IPS-18a (cell line): Measurements from ENCODE around the gene CADPS2.

Source experiments
- H3K27ac ChIP-seq: one replicate; pipeline ENCODE4 v1.5.1; 2013; ENCODE audit warnings: low read length
- H3K27me3 ChIP-seq: one replicate; pipeline ENCODE4 v1.6.1; 2013; ENCODE audit warnings: mild to moderate bottlenecking, low read length; ENCODE audit not compliant: control insufficient read depth, insufficient read depth
- H3K36me3 ChIP-seq: one replicate; pipeline ENCODE4 v1.6.1; 2013; ENCODE audit warnings: low read depth, low read length; ENCODE audit not compliant: control insufficient read depth
- H3K4me1 ChIP-seq: one replicate; pipeline ENCODE4 v1.6.1; 2013; ENCODE audit warnings: low read depth, low read length; ENCODE audit not compliant: control insufficient read depth
- H3K4me3 ChIP-seq: one replicate; pipeline ENCODE4 v1.5.1; 2013; ENCODE audit warnings: low read length
- H3K9ac ChIP-seq: one replicate; pipeline ENCODE4 v1.6.1; 2013; ENCODE audit warnings: mild to moderate bottlenecking, low read length, moderate library complexity
- H3K9me3 ChIP-seq: one replicate; pipeline ENCODE4 v1.6.1; 2013; ENCODE audit warnings: low read depth, low read length; ENCODE audit not compliant: control insufficient read depth

Gene CADPS2

DNA sequence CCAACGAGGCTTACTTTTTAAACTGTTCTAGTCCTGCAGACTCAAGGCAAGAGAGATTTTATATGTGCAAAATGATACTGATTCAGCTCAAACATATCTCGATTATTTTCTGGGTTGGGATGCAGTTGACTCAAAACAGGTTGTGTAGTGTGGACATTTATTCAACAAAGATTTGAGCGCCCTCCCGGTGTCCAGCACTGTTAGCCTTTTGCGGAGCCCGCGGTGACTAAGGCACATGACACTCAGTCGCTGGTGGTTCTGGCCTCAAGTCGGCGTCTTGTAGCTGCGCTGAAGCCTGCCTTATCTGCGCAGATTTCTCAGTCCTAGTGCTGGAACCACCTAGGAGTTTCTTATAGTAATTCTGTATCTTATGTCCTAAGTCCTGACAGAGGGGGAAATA, 938 bp upstream of the CADPS2 start:
- Histone ChIP-seq H3K9ac (peak overlapping the region; percentile 43), H3K36me3 (no peaks in the 10 kb centered on the region), H3K9me3 (no peaks in the 10 kb centered on the region), H3K27me3 (peaks cover 40% of the 10 kb centered on the region), H3K4me3 (peak overlapping the region; percentile 80), H3K27ac (no peak overlapping the region), H3K4me1 (peaks cover 11% of the 10 kb centered on the region)

DNA sequence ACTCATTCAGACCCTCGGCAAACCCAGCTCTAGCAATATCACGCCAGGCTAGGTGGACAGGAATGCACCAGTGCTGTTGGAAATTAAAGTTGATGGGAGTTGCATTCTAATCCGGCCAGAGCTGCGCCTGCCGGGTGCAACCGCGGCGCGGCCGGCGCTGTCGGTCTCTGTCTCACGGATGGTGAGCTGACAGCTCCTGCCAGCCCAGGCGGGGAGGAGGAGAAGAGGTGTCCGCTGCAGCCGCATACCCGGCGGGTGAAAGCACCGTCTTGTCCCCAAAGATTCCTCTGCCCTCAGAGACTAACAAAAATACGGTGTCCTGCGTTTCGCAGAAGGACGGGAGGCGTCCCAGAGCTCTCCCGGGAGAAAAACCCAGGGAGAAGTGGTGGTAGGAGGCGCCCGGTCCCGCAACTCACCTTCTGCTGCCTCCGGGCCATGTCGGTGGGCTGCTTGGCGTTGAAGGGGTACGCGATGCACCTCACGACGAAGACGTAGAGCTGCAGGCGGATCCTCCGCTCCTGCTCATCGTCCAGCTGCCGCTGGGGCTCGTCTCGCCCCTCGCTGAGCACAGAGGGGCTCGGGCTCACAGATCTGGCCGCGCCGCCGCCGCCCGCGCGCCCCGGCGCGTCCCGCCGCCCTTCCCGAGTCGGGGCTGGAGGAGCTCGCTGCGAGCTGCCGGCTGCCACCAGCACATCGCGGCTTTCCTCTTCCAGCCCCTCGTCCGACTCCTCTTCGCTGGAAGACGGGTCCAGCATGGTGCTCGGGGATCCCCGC, 490 bp downstream of the CADPS2 start:
- H3K36me3 ChIP-seq: no peaks in the 10 kb centered on the region
- H3K27ac ChIP-seq: no peak overlapping the region
- peak overlapping the region; percentile 43 for H3K9ac ChIP-seq
- peaks cover 40% of the 10 kb centered on the region for H3K27me3 ChIP-seq
- H3K4me3 ChIP-seq: peak overlapping the region; percentile 80
- H3K9me3 ChIP-seq: no peaks in the 10 kb centered on the region
- peaks cover 11% of the 10 kb centered on the region for H3K4me1 ChIP-seq

DNA sequence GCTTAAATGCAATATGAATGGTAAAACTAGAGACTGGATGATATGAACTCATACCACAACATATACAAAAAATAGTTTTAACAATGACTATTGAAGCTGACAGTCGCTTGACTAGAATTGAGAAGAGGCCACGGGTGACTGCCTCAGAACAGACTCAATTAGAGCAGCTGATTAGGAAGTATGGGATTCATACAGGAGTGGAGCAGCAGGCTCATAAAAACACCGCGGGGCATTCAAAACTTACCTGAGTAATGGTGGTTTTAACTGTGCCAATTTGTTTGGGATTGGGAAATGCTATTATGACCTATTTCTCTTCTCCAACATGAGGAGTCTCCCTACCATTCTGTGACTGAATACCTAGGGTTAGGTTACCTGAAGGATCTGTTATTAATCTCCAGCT, 2.1 kb downstream of the CADPS2 start:
- H3K27ac ChIP-seq: no peak overlapping the region
- no peak overlapping the region for H3K9ac ChIP-seq
- H3K4me3 ChIP-seq: peak overlapping the region; percentile 80

DNA sequence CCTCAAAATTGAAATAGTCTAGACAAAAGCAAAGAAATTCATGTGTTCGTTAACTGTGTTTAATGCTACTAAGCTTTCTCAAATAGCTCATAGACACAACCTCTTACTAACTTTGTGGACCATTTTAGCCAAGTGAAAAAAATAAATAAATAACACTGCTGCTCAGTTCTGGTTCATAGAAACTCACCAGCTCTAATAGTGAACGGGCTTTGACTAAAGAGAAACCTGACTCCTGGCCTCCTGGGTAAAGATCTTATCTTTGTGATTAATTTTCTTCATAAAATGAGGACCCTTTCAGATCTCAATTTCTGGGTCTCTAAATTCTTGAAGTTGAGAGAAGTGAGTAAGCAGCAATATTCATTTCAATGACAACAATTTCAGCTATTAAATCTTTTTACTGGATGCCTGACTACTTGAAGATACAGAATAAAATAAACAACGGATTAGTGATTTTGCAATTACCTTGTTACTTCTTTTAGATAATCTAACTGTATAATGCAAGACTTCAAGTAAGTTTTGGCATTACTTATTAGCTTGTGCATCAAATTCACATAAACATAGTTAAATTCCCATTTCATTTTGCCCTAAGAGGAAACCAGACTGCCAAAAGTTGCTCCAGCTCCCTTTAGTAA, 3.1 kb downstream of the CADPS2 start:
- H3K27ac ChIP-seq: no peak overlapping the region
- peaks cover 33% of the 10 kb centered on the region for H3K27me3 ChIP-seq
- no peaks in the 10 kb centered on the region for H3K36me3 ChIP-seq
- no peak overlapping the region for H3K4me3 ChIP-seq
- H3K9me3 ChIP-seq: no peaks in the 10 kb centered on the region
- H3K9ac ChIP-seq: no peak overlapping the region
- H3K4me1 ChIP-seq: peaks cover 11% of the 10 kb centered on the region

More for the DNA sequence above, 2.1 kb downstream of the CADPS2 start:
- H3K27me3 ChIP-seq: peaks cover 40% of the 10 kb centered on the region
- H3K4me1 ChIP-seq: peaks cover 11% of the 10 kb centered on the region
- H3K36me3 ChIP-seq: no peaks in the 10 kb centered on the region
- no peaks in the 10 kb centered on the region for H3K9me3 ChIP-seq

DNA sequence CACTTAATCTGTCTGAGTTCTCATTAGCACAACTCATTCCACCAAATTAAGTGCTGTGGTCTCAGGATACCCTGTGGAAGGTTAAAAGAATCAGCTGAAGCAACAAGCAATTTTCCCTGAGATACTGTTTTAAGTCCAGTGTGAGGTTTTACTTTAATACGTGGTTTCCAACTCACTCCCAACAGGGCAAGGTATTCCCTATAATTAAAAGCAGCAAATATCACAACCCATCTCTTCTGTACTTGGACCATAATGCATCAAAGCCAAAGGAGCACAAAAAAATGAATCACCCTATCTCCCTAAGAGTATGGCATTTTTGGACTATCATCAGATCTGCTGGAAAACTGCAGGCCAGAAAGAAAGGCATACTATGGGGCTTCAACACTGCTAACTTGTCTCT, 4.9 kb downstream of the CADPS2 start:
- no peak overlapping the region for H3K27ac ChIP-seq
- peaks cover 18% of the 10 kb centered on the region for H3K27me3 ChIP-seq
- no peaks in the 10 kb centered on the region for H3K9me3 ChIP-seq
- no peak overlapping the region for H3K4me3 ChIP-seq
- H3K4me1 ChIP-seq: peaks cover 7% of the 10 kb centered on the region
- H3K36me3 ChIP-seq: no peaks in the 10 kb centered on the region
- H3K9ac ChIP-seq: no peak overlapping the region

DNA sequence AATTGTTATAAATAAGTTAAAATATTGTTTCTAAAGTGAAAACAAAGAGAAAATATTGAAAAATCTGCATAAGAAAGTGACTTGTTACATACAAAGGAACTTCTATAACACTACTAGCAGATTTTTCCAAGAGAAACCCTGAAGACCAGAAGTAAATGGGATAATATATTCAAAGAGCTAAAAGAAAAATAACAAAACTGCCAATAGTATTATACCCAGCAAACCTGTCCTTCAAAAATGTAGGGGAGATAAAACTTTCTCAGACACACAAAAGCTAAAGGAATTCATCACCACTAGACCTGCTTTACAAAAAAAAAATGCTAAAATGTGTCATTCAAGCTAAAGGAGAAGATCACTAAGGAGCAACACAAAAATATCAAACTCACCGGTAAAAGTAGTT, 17.0 kb downstream of the CADPS2 start:
- H3K9me3 ChIP-seq: peaks cover 6% of the 10 kb centered on the region
- no peak overlapping the region for H3K9ac ChIP-seq
- no peak overlapping the region for H3K4me3 ChIP-seq
- H3K27ac ChIP-seq: no peak overlapping the region
- H3K27me3 ChIP-seq: no peaks in the 10 kb centered on the region
- no peaks in the 10 kb centered on the region for H3K4me1 ChIP-seq
- H3K36me3 ChIP-seq: no peaks in the 10 kb centered on the region

DNA sequence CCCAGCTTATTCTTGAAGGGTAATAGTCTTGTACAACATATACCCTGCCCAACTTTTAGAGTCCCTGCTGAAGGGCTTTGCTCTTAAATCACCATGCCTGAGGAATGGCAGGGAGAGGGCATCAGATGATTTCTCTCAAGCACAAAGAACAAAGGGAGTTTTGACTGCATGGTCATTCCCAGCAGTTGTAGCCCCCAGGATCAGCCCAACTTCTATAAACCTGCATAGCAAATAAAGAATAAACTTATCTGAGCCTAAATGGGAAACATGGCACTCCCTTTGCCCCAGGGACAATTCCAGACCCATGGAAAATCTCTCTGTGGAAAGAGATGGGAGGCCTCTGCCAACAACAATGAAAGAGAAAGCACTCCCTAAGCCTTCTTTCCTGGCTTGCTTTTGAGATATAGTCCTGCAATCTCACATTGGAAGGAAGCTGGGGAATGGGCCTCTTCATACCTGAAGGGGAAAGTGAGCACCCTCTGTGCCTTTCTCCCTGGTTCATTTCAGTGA, 18.7 kb downstream of the CADPS2 start:
- H3K4me1 ChIP-seq: no peaks in the 10 kb centered on the region
- H3K9ac ChIP-seq: no peak overlapping the region
- no peaks in the 10 kb centered on the region for H3K36me3 ChIP-seq
- peaks cover 6% of the 10 kb centered on the region for H3K9me3 ChIP-seq
- H3K27me3 ChIP-seq: no peaks in the 10 kb centered on the region
- no peak overlapping the region for H3K4me3 ChIP-seq
- H3K27ac ChIP-seq: no peak overlapping the region

DNA sequence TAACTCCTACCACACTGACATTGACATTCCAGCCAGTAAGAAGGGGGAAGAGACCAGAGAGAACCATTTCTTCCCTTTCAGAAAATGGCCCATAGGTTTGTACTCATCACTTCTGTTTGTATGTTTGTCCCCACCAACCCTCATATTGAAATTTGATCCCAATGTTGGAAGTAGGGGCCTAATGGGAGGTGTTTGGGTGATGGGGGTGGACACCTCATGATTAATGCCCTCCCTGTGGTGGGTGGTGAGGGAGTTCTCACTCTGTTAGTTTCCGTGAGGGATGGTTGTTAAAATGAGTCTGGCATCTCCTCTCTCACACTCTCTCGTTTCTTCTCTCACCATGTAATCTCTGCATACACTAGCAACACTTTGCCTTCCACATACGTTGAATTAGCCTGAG, 21.4 kb downstream of the CADPS2 start:
- peaks cover 6% of the 10 kb centered on the region for H3K9me3 ChIP-seq
- no peaks in the 10 kb centered on the region for H3K27me3 ChIP-seq
- no peak overlapping the region for H3K4me3 ChIP-seq
- H3K4me1 ChIP-seq: no peaks in the 10 kb centered on the region
- no peak overlapping the region for H3K9ac ChIP-seq
- H3K27ac ChIP-seq: no peak overlapping the region
- H3K36me3 ChIP-seq: no peaks in the 10 kb centered on the region

DNA sequence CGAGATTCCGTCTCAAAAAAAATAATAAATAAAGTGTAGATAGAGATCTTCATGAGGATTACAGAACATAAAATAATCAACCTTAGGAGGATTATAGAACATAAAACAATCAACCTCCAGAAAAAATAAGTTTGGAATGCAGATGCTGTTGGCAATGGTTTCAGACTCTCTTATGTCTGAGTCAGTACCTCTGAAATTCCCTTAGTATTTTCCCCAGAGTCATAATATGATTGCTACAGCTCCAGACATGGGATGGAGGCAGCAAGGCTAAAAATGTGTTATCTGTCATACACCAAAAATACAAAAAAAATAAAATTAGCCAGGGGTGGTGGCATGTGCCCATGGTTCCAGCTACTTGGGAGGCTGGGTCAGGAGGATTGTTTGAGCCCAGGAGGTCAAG, 22.2 kb downstream of the CADPS2 start:
- no peaks in the 10 kb centered on the region for H3K4me1 ChIP-seq
- H3K27ac ChIP-seq: no peak overlapping the region
- no peaks in the 10 kb centered on the region for H3K36me3 ChIP-seq
- no peak overlapping the region for H3K9ac ChIP-seq
- H3K4me3 ChIP-seq: no peak overlapping the region
- no peaks in the 10 kb centered on the region for H3K27me3 ChIP-seq
- no peaks in the 10 kb centered on the region for H3K9me3 ChIP-seq

DNA sequence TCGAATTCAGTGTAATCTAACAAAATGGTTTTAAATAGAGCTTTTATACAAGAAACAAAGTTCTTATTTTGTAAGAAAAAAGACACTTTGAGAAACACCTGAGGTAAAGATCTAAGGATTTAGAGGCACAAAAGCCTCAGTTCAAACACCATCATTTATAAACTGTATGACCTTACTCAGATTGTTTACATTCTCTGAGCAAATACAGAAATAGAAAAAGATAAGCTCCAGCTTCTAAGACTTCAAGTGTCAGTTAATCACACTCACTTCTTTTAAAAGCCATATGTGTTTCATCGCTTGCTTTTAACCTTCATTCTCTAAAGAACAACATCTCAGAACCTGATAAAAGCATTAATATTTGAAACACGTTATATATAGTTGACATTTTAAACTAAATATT, 27.9 kb downstream of the CADPS2 start:
- Histone ChIP-seq H3K4me1 (peaks cover 6% of the 10 kb centered on the region), H3K27ac (no peak overlapping the region), H3K27me3 (no peaks in the 10 kb centered on the region), H3K9ac (no peak overlapping the region), H3K9me3 (no peaks in the 10 kb centered on the region), H3K36me3 (no peaks in the 10 kb centered on the region), H3K4me3 (no peak overlapping the region)

DNA sequence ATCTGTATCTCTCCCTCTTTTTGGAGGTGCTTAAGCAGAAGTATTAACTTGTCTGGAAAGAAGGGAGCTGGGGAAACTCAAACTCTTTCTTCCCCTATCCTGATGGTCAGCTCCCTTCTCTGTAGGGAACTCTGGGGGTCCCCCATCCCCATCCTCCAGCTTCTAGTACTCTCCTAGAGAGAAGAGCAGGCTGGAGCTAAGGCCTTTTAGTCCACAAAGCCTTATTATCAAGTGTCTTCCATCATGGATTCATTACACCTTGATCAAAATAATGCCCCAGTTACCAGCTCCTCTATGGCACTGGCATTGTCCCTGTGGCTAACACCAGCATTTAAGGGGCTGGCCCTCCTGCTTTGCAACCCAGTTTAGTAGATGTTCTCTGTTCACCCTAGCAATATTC, 35.7 kb downstream of the CADPS2 start:
- Histone ChIP-seq H3K36me3 (no peaks in the 10 kb centered on the region), H3K4me1 (peaks cover 10% of the 10 kb centered on the region), H3K9me3 (no peaks in the 10 kb centered on the region), H3K9ac (no peak overlapping the region), H3K27ac (no peak overlapping the region), H3K27me3 (no peaks in the 10 kb centered on the region), H3K4me3 (no peak overlapping the region)

DNA sequence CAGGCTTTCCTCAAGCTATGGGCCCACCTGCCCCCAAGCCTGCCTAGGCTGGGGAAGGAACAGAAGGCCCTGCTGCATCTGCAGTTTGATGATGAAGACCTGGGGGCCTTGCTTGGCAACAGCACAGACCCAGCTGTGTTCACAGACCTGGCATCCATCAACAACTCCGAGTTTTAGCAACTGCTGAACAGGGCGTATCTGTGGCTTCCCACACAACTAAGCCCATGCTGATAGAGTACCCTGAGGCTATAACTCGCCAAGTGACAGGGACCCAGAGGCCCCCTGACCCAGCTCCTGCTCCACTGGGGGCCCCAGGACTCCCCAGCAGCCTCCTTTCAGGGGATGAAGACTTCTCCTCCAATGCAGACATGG, 36.3 kb downstream of the CADPS2 start:
- no peak overlapping the region for H3K27ac ChIP-seq
- H3K36me3 ChIP-seq: no peaks in the 10 kb centered on the region
- no peak overlapping the region for H3K9ac ChIP-seq
- no peaks in the 10 kb centered on the region for H3K9me3 ChIP-seq
- peaks cover 6% of the 10 kb centered on the region for H3K4me1 ChIP-seq
- no peaks in the 10 kb centered on the region for H3K27me3 ChIP-seq
- no peak overlapping the region for H3K4me3 ChIP-seq
